Heart left ventricle (tissue), 16 donors: ENCODE data around the gene NVL. TPM values are rescaled to one million over a fixed set of nuclear protein-coding genes. Genes with fewer than 3 reads are reported as not detected.

Experiments
- ATAC-seq, 4 donors: fragments of 200-7000 bp; cut with Tn5 transposase; one replicate each; pipeline ENCODE4 v1.9.1; 2020 to 2022; ENCODE audit warnings: moderate library complexity in 4 of 4, mild to moderate bottlenecking in 3 of 4, moderate number of reproducible peaks in 1 of 4
- DNase-seq, 5 donors: peaks; one replicate each; pipeline ENCODE4 v3.0.0-alpha.2; 2020
- H3K27ac ChIP-seq, 12 donors: fragments of 200-600 bp; sonication (generic) in 4 of 12; one replicate each; pipeline versions ENCODE4 v1.5.0 to v1.8.0; 2016 to 2022; ENCODE audit warnings: mild to moderate bottlenecking in 2 of 12
- H3K27me3 ChIP-seq, 9 donors: fragments of 200-600 bp; sonication (generic) in 2 of 9; one replicate each; pipeline versions ENCODE4 v1.5.1 to v1.8.0; 2016 to 2022; ENCODE audit warnings: mild to moderate bottlenecking in 3 of 9
- H3K36me3 ChIP-seq, 9 donors: fragments of 200-600 bp; sonication (generic) in 2 of 9; one replicate each; pipeline versions ENCODE4 v1.5.0 to v1.8.0; 2018 to 2022; ENCODE audit warnings: mild to moderate bottlenecking in 2 of 9
- H3K4me1 ChIP-seq, 12 donors: fragments of 200-600 bp; sonication (generic) in 4 of 12; one replicate each; pipeline versions ENCODE4 v1.5.0 to v1.8.0; 2016 to 2022; ENCODE audit warnings: mild to moderate bottlenecking in 3 of 12
- H3K4me3 ChIP-seq, 12 donors: fragments of 200-600 bp; sonication (generic) in 4 of 12; one replicate each; pipeline versions ENCODE4 v1.5.0 to v1.8.0; 2017 to 2022; ENCODE audit warnings: mild to moderate bottlenecking in 9 of 12, moderate library complexity in 4 of 12
- H3K9me3 ChIP-seq, 12 donors: fragments of 200-600 bp; sonication (generic) in 4 of 12; one replicate each; pipeline versions ENCODE4 v1.5.0 to v1.8.0; 2016 to 2022; ENCODE audit warnings: mild to moderate bottlenecking in 1 of 12
- POLR2A ChIP-seq, 2 donors: fragments of 450-650 bp; IDR thresholded peaks; one replicate each; pipeline ENCODE4 v1.6.1; 2017; ENCODE audit warnings: antibody characterized with exemption in 2 of 2, mild to moderate bottlenecking in 2 of 2, moderate library complexity in 2 of 2
- WGBS, 4 donors: extraction: QIAGEN DNeasy Blood & Tissue Kit in 2 of 4; methylation state at CpG; one replicate each; pipeline versions ENCODE4 v1.1.5 to v1.1.7; 2013 to 2018; 5-methylcytosine and 5-hydroxymethylcytosine counted together
- intact Hi-C, 10 donors: fragments of 100-400 bp; cut with DNase I; formaldehyde crosslinking; loops; one replicate each; pipeline versions ENCODE4 v1.11.1 to v1.14.2; 2022
- polyA plus RNA-seq, 2 donors: library from polyadenylated mRNA; stranded (reverse); fragments of 200-250 nt; gene quantifications; one replicate each; pipeline ENCODE4 v1.2.3, GENCODE V29; 2013
- total RNA-seq, 9 donors: library from RNA; depleted of rRNA in 2 of 9; stranded (reverse); fragments of >200 nt in 2 of 9; fragmentation: NEBNext Ultra II Directional in 3 of 9; extraction: Animal tissue kit (Norgen Biotek cat#: 25700) in 3 of 9; gene quantifications; one replicate each; pipeline versions ENCODE4 v1.1.0 to v1.2.4, GENCODE V29; 2016 to 2023
- TF ChIP-seq, protein P1 (sequence below), 12 donors: fragments of 200-600 bp; sonication (generic) in 4 of 12; IDR thresholded peaks; one replicate each; pipeline versions ENCODE4 v1.5.0 to v1.8.0; 2018 to 2022; ENCODE audit warnings: antibody characterized with exemption in 12 of 12, mild to moderate bottlenecking in 5 of 12
- donor health status: ischemic (EF 13 %, LVEDD 7.1; RV severe dilation, severe dysfunction).
- donor health status: healthy with polysubstance abuse.
- donor health status: DM: no; HTN: yes; CAD: no.
- donor health status: DM: no; HTN: no; CAD: no.
- donor health status: ischemic (EF 25% LVEDD 6.9; RV normal size, moderate dysfunction).
- donor health status: ischemic (EF 25% LVEDD 5.7; RV mildly dilated, moderate dysfunction).
- donor health status: healthy.
- donor health status: DM: yes; HTN: yes; CAD: no.
- donor health status: ischemic (EF 35%, LVEDD 5.7; RV mildly dilated, moderate dysfunction).
- donor health status: nonischemic (EF 11% LVEDD 7.7; RV severe dilation, severe dysfunction).
- donor health status: DM: yes; HTN: yes; CAD: no.
- donor health status: PGD.
- donor health status: ischemic (EF 29% LVEDD 5.4; RV normal size, mild dysfunction).
- donor health status: nonischemic (EF 23%, LVEDD 6.1; RV moderate dilation, normal function).

The NVL gene
- total and polyA plus RNA-seq, 11 donors = 4.8 to 14.8 (median 9.3) TPM

DNA sequence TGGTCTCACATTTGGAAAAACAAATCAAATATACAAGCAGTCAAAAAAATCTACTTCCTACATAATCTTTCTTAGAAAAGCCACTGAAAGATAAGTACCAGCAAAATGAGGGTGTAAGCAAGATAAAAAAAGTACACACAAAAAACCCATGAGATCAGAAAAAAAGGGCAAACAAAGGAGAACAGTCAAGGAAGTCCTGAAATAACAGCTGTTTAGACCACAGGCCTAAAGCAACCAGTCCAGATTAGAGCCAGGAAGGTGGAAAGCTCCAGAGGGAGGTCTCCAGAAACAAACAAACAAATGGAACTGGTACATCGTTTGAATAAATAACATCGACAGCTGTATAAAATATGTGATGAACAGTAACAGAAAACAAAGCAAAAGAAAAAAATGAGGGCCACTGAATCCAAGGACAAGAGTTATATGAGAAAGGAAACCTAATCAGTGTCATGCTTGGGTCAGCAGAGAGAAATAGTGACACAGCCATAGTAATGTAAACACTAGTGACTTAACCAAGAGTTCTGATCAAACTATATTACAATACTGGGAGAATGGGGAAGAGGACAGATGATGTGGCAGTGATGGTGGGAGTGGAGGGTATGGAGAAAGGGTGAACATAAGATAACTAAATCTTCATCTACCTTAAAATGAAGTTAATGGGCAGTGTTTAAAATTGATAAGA lies 67.5 kb downstream of the NVL start:
- intact Hi-C loops = no loop called here
- ATAC-seq (no peak), DNase-seq (no peak)
- WGBS, 4 donors = 60 to 75% (median 64%) methylated on average over 2 of the region's 2 CpGs
- Histone ChIP-seq H3K4me1 (peaks cover 0 to 6% (median 0%) of the 10 kb centered on the region in 12 donors), H3K4me3 (no peak overlapping the region), H3K27me3 (no peaks in the 10 kb centered on the region), H3K36me3 (peaks cover 0 to 36% (median 21%) of the 10 kb centered on the region in 9 donors), H3K9me3 (no peaks in the 10 kb centered on the region), H3K27ac (peak overlapping the region in 1 of 12 donors; percentile 21)
- TF ChIP-seq, protein P1, sequence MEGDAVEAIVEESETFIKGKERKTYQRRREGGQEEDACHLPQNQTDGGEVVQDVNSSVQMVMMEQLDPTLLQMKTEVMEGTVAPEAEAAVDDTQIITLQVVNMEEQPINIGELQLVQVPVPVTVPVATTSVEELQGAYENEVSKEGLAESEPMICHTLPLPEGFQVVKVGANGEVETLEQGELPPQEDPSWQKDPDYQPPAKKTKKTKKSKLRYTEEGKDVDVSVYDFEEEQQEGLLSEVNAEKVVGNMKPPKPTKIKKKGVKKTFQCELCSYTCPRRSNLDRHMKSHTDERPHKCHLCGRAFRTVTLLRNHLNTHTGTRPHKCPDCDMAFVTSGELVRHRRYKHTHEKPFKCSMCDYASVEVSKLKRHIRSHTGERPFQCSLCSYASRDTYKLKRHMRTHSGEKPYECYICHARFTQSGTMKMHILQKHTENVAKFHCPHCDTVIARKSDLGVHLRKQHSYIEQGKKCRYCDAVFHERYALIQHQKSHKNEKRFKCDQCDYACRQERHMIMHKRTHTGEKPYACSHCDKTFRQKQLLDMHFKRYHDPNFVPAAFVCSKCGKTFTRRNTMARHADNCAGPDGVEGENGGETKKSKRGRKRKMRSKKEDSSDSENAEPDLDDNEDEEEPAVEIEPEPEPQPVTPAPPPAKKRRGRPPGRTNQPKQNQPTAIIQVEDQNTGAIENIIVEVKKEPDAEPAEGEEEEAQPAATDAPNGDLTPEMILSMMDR (IDR thresholded peaks at IDR 0.05) = no peak
- no peak for TF ChIP-seq POLR2A (IDR thresholded peaks at IDR 0.05)

DNA sequence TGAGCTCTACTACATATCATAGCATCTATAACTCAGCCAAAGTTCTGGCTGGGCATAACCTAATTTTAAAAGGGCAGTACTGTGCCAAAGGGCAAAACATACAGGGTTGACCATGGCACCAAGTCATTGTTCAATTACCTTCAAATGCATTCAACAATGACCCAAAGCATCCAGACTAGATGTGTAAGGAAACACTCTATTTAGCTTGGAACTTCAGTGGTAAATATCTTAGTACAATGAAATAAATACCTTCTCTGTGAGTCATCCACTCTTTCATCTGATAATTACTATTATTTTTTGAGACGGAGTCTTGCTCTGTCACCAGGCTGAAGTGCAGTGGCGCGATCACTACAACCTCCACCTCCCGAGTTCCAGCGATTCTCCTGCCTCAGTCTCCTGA lies 70.0 kb downstream of the NVL start:
- Histone ChIP-seq H3K4me3 (no peak overlapping the region), H3K27me3 (no peaks in the 10 kb centered on the region), H3K27ac (no peak overlapping the region), H3K36me3 (peaks cover 0 to 19% (median 10%) of the 10 kb centered on the region in 9 donors), H3K4me1 (peaks cover 0 to 6% (median 0%) of the 10 kb centered on the region in 12 donors), H3K9me3 (no peaks in the 10 kb centered on the region)
- intact Hi-C loops = no loop called here
- WGBS, 4 donors = 96 to 100% (median 97%) methylated on average over 5 of the region's 5 CpGs
- DNase-seq (no peak), ATAC-seq (no peak)
- no peak for TF ChIP-seq POLR2A (IDR thresholded peaks at IDR 0.05)
- TF ChIP-seq, protein P1 (IDR thresholded peaks at IDR 0.05) = no peak

DNA sequence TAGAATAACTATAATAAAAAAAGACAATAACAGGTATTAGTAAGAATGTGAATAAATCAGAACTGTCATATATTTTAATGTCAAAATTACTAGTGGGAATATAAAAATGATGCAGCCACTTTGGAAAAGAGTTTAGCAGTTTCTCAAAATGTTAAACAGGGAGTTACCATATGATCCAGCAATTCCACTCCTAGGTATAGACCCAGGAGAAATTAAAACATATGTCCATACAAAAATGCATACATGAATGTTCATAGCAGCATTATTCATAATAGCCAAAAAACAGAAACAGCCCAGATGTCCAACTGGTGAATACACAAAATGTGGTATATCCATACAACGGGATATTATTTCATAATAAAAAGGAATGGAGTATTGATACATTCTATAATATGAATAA lies 71.6 kb downstream of the NVL start:
- no peak for TF ChIP-seq POLR2A (IDR thresholded peaks at IDR 0.05)
- intact Hi-C loops = no loop called here
- DNase-seq (no peak), ATAC-seq (no peak)
- H3K4me1 ChIP-seq = peaks cover 0 to 6% (median 0%) of the 10 kb centered on the region in 12 donors
- peaks cover 0 to 15% (median 4%) of the 10 kb centered on the region in 9 donors for H3K36me3 ChIP-seq
- H3K9me3 ChIP-seq = no peaks in the 10 kb centered on the region
- no peak overlapping the region for H3K27ac ChIP-seq
- 96 to 98% (median 97%) methylated on average over 1 of the region's 1 CpG for whole genome bisulfite sequencing, 4 donors
- no peaks in the 10 kb centered on the region for H3K27me3 ChIP-seq
- no peak overlapping the region for H3K4me3 ChIP-seq

DNA sequence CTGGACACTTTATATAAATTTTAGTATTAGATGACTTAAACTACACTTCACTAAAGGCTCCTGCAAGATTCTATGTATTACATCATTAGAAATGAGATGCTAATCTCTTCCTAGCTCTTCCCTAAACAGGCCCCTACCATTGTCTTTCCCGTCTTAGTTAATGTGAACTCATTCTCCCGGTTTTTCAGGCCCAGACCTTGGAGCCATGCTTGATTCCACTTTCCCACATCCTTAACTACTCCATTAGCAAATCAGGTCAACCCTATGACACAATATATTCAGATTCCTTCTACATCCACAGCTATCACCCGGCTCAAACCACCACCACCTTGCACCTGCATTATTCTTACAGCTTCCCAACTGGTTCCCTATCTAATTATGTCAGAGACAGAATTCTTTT lies 73.3 kb downstream of the NVL start:
- TF ChIP-seq, protein P1 (IDR thresholded peaks at IDR 0.05) = no peak
- no peak for TF ChIP-seq POLR2A (IDR thresholded peaks at IDR 0.05)
- intact Hi-C loops = no loop called here
- DNase-seq = no peak
- Histone ChIP-seq H3K4me1 (peaks cover 0 to 5% (median 0%) of the 10 kb centered on the region in 12 donors), H3K27me3 (no peaks in the 10 kb centered on the region), H3K36me3 (peaks cover 0 to 15% (median 0%) of the 10 kb centered on the region in 9 donors), H3K9me3 (no peaks in the 10 kb centered on the region), H3K27ac (no peak overlapping the region), H3K4me3 (no peak overlapping the region)
- 62 to 68% (median 64%) methylated on average over 3 of the region's 3 CpGs for WGBS, 4 donors
- ATAC-seq = no peak
